Immature natural killer cell (primary cell): Measurements from ENCODE around the gene PKMYT1. TPM values are rescaled to one million over a fixed set of nuclear protein-coding genes. Genes with fewer than 3 reads are reported as not detected.
"Not testable (repeated sequence)": the region's sequence is repeated elsewhere in the genome, so short reads cannot be mapped to it uniquely, and the experiment has no call there.

Source experiments
- DNase-seq, 3 donors: peaks; one replicate each; pipeline ENCODE4 v3.0.0; 2022; ENCODE audit warnings: mixed read lengths in 1 of 3
- H3K27ac Mint-ChIP-seq, 6 donors: one replicate each; pipeline ENCODE4 v1.8.0; 2020; ENCODE audit warnings: mixed read lengths in 6 of 6, mild to moderate bottlenecking in 5 of 6, inconsistent platforms in 4 of 6, moderate library complexity in 3 of 6
- H3K27me3 Mint-ChIP-seq, 3 donors: one replicate each; pipeline ENCODE4 v1.8.0; 2020 to 2021; ENCODE audit warnings: low read depth in 3 of 3, mild to moderate bottlenecking in 3 of 3, mixed read lengths in 3 of 3, moderate library complexity in 3 of 3, inconsistent platforms in 1 of 3
- H3K36me3 Mint-ChIP-seq, 3 donors: one replicate each; pipeline ENCODE4 v1.8.0; 2020; ENCODE audit warnings: mixed read lengths in 3 of 3, inconsistent platforms in 2 of 3, mild to moderate bottlenecking in 2 of 3
- H3K4me1 Mint-ChIP-seq, 2 donors: one replicate each; pipeline ENCODE4 v1.8.0; 2020; ENCODE audit warnings: inconsistent platforms in 2 of 2, mild to moderate bottlenecking in 2 of 2, mixed read lengths in 2 of 2, moderate library complexity in 1 of 2
- H3K4me3 Mint-ChIP-seq, 5 donors: one replicate each; pipeline ENCODE4 v1.8.0; 2020; ENCODE audit warnings: mild to moderate bottlenecking in 5 of 5, mixed read lengths in 5 of 5, inconsistent platforms in 3 of 5, moderate library complexity in 3 of 5
- H3K9me3 Mint-ChIP-seq, 6 donors: one replicate each; pipeline ENCODE4 v1.8.0; 2020; ENCODE audit warnings: mild to moderate bottlenecking in 6 of 6, mixed read lengths in 6 of 6, inconsistent platforms in 4 of 6, moderate library complexity in 3 of 6
- polyA plus RNA-seq, 3 donors: library from polyadenylated mRNA; unstranded; fragments of 300-500 nt; fragmentation: Illumina TruSeq; gene quantifications; one replicate each; pipeline ENCODE4 v1.2.3, GENCODE V29; 2021

The PKMYT1 gene
- polyA plus RNA-seq, 3 donors from 2014 or later, result 3.2 to 4.3 TPM; not detected in 1

- peaks cover 0 to 12% (median 8%) of the 10 kb centered on the region in 3 donors for H3K36me3 Mint-ChIP-seq
- H3K4me3 Mint-ChIP-seq, result no peak overlapping the region
- H3K27me3 Mint-ChIP-seq, result peaks cover 0 to 2% (median 0%) of the 10 kb centered on the region in 3 donors
- H3K4me1 Mint-ChIP-seq, result peaks cover 6 to 10% of the 10 kb centered on the region in 2 donors
- no peak overlapping the region for H3K27ac Mint-ChIP-seq
- no peak for DNase-seq
- H3K9me3 Mint-ChIP-seq, result no peaks in the 10 kb centered on the region
Observed at GRCh38 chr16:2929693-2930092, 50.6 kb downstream of the PKMYT1 start.

- Mint-ChIP-seq H3K4me1 (peaks cover 6 to 10% of the 10 kb centered on the region in 2 donors), H3K36me3 (peaks cover 0 to 4% (median 0%) of the 10 kb centered on the region in 3 donors), H3K9me3 (no peaks in the 10 kb centered on the region), H3K27ac (peak overlapping the region in 1 of 6 donors; percentile 8), H3K4me3 (no peak overlapping the region), H3K27me3 (no peaks in the 10 kb centered on the region)
- DNase-seq, result no peak
Observed at GRCh38 chr16:2928796-2929195, 51.5 kb downstream of the PKMYT1 start.

- H3K27ac Mint-ChIP-seq, H3K9me3 Mint-ChIP-seq, H3K27me3 Mint-ChIP-seq, H3K4me3 Mint-ChIP-seq, H3K36me3 Mint-ChIP-seq, DNase-seq: not testable (repeated sequence)
- peaks cover 6 to 10% of the 10 kb centered on the region in 2 donors for H3K4me1 Mint-ChIP-seq
Observed at GRCh38 chr16:2928151-2928550, 52.1 kb downstream of the PKMYT1 start.

GRCh38 chr16:2927010-2927646 lies 53.1 kb downstream of the PKMYT1 start:
- Mint-ChIP-seq H3K36me3 (peaks cover under 1 to 7% (median 4%) of the 10 kb centered on the region in 3 donors), H3K9me3 (no peaks in the 10 kb centered on the region), H3K4me3 (peak overlapping the region in 4 of 5 donors; percentile 15 to 46 (median 44)), H3K27ac (peak overlapping the region; percentile 2 to 64 (median 32)), H3K27me3 (no peaks in the 10 kb centered on the region), H3K4me1 (peaks cover 6 to 10% of the 10 kb centered on the region in 2 donors)
- DNase-seq, result peak; percentile 82 to 86 (median 83)

GRCh38 chr16:2926650-2926999 lies 53.6 kb downstream of the PKMYT1 start:
- no peaks in the 10 kb centered on the region for H3K9me3 Mint-ChIP-seq
- peaks cover 0 to 7% (median 4%) of the 10 kb centered on the region in 3 donors for H3K36me3 Mint-ChIP-seq
- no peaks in the 10 kb centered on the region for H3K27me3 Mint-ChIP-seq
- peak overlapping the region in 5 of 6 donors; percentile 2 to 81 (median 62) for H3K27ac Mint-ChIP-seq
- no peak for DNase-seq
- peak overlapping the region in 4 of 5 donors; percentile 15 to 46 (median 44) for H3K4me3 Mint-ChIP-seq
- H3K4me1 Mint-ChIP-seq, result peaks cover 6 to 10% of the 10 kb centered on the region in 2 donors

GRCh38 chr16:2925951-2926649 lies 54.1 kb downstream of the PKMYT1 start:
- no peak for DNase-seq
- no peaks in the 10 kb centered on the region for H3K27me3 Mint-ChIP-seq
- peaks cover 0 to 7% (median 4%) of the 10 kb centered on the region in 3 donors for H3K36me3 Mint-ChIP-seq
- H3K4me3 Mint-ChIP-seq, result no peak overlapping the region
- peaks cover 6 to 10% of the 10 kb centered on the region in 2 donors for H3K4me1 Mint-ChIP-seq
- no peaks in the 10 kb centered on the region for H3K9me3 Mint-ChIP-seq
- peak overlapping the region in 4 of 6 donors; percentile 2 to 81 (median 57) for H3K27ac Mint-ChIP-seq

GRCh38 chr16:2924901-2925755 lies 55.1 kb downstream of the PKMYT1 start:
- Mint-ChIP-seq H3K9me3 (no peaks in the 10 kb centered on the region), H3K4me3 (no peak overlapping the region), H3K27ac (no peak overlapping the region), H3K36me3 (peaks cover 0 to 7% (median 4%) of the 10 kb centered on the region in 3 donors), H3K4me1 (peaks cover 6 to 10% of the 10 kb centered on the region in 2 donors), H3K27me3 (no peaks in the 10 kb centered on the region)
- no peak for DNase-seq

GRCh38 chr16:2923481-2923880 lies 56.8 kb downstream of the PKMYT1 start:
- Mint-ChIP-seq H3K36me3 (peaks cover 5 to 12% (median 9%) of the 10 kb centered on the region in 3 donors), H3K9me3 (no peaks in the 10 kb centered on the region), H3K27me3 (peaks cover 0 to 2% (median 1%) of the 10 kb centered on the region in 3 donors), H3K4me3 (no peak overlapping the region), H3K4me1 (peaks cover 11 to 18% of the 10 kb centered on the region in 2 donors), H3K27ac (peak overlapping the region in 1 of 6 donors; percentile 66)
- DNase-seq, result no peak

Other genes with a start within 250 kb of the PKMYT1 start
- 100 to 1,000 TPM in 1 of 3 donors, 10 to 100 TPM in 2; 11.5 to 113 (median 24.2) TPM for gene SRRM2, start 227.8 kb downstream of the PKMYT1 start, polyA plus RNA-seq
- 100 to 1,000 TPM; 252 to 523 (median 328) TPM for gene ELOB, start 203.2 kb downstream of the PKMYT1 start, polyA plus RNA-seq
- gene PRSS33, start 192.9 kb downstream of the PKMYT1 start, polyA plus RNA-seq, result 1 to 10 TPM in 2 of 3 donors, not detected in 1; 1.1 to 4.0 TPM
- gene PRSS41, start 182.0 kb downstream of the PKMYT1 start, polyA plus RNA-seq, result not detected
- 10 to 100 TPM in 1 of 3 donors, 1 to 10 TPM in 2; 3.1 to 11.0 (median 6.8) TPM for gene PRSS21, start 163.2 kb downstream of the PKMYT1 start, polyA plus RNA-seq
- gene ZG16B, start 150.1 kb downstream of the PKMYT1 start, polyA plus RNA-seq, result 1 to 10 TPM; 1.2 to 3.9 (median 1.5) TPM
- under 1 TPM in 2 of 3 donors, not detected in 1; 0.23 to 0.40 TPM for gene PRSS22, start 122.3 kb downstream of the PKMYT1 start, polyA plus RNA-seq
- gene FLYWCH2, start 97.2 kb downstream of the PKMYT1 start, polyA plus RNA-seq, result 10 to 100 TPM; 15.9 to 24.5 (median 18.3) TPM
- gene FLYWCH1, start 68.5 kb downstream of the PKMYT1 start, polyA plus RNA-seq, result 10 to 100 TPM in 1 of 3 donors, 1 to 10 TPM in 2; 2.5 to 16.1 (median 4.8) TPM
- not detected for gene KREMEN2, start 16.2 kb downstream of the PKMYT1 start, polyA plus RNA-seq
- gene PAQR4, start 11.1 kb downstream of the PKMYT1 start, polyA plus RNA-seq, result 1 to 10 TPM; 2.7 to 3.5 (median 2.7) TPM
- gene CLDN9, start 32.5 kb upstream of the PKMYT1 start, polyA plus RNA-seq, result not detected
- not detected for gene CLDN6, start 37.7 kb upstream of the PKMYT1 start, polyA plus RNA-seq
- 1 to 10 TPM; 1.2 to 1.4 (median 1.4) TPM for gene TNFRSF12A, start 39.9 kb upstream of the PKMYT1 start, polyA plus RNA-seq
- gene HCFC1R1, start 43.5 kb upstream of the PKMYT1 start, polyA plus RNA-seq, result 10 to 100 TPM; 17.2 to 37.3 (median 21.5) TPM
- gene THOC6, start 43.6 kb upstream of the PKMYT1 start, polyA plus RNA-seq, result 10 to 100 TPM; 40.1 to 45.4 (median 42.1) TPM
- gene BICDL2, start 56.5 kb upstream of the PKMYT1 start, polyA plus RNA-seq, result not detected
- gene MMP25, start 66.1 kb upstream of the PKMYT1 start, polyA plus RNA-seq, result 1 to 10 TPM in 1 of 3 donors, under 1 TPM in 2; 0.19 to 2.2 (median 0.73) TPM
- gene IL32, start 85.2 kb upstream of the PKMYT1 start, polyA plus RNA-seq, result 1,000 to 10,000 TPM in 1 of 3 donors, 100 to 1,000 TPM in 2; 878 to 1,331 (median 944) TPM
- under 1 TPM in 1 of 3 donors, not detected in 2; 0.13 TPM for gene ZSCAN10, start 118.8 kb upstream of the PKMYT1 start, polyA plus RNA-seq
- gene ZNF205, start 132.1 kb upstream of the PKMYT1 start, polyA plus RNA-seq, result under 1 TPM in 1 of 3 donors, not detected in 2; 0.13 TPM
- gene ZNF213, start 154.6 kb upstream of the PKMYT1 start, polyA plus RNA-seq, result 1 to 10 TPM; 1.7 to 4.5 (median 2.4) TPM
- gene OR1F1, start 207.8 kb upstream of the PKMYT1 start, polyA plus RNA-seq, result not detected